HG02588 (cell line): Measurements from ENCODE around the gene CLCNKB.
"Not testable (repeated sequence)": the region's sequence is repeated elsewhere in the genome, so short reads cannot be mapped to it uniquely, and the experiment has no call there.

ENCODE experiments used
- ATAC-seq: cut with Tn5 transposase; IDR thresholded peaks from one replicate; pipeline ENCODE4 v1.9.1; 2021; ENCODE audit warnings: mild to moderate bottlenecking, moderate library complexity; ENCODE audit not compliant: unreplicated experiment

The CLCNKB gene

GRCh38 chr1:16014509-16015482 is 28.8 kb upstream of the CLCNKB start:
- ATAC-seq = peak; percentile 35

DNA sequence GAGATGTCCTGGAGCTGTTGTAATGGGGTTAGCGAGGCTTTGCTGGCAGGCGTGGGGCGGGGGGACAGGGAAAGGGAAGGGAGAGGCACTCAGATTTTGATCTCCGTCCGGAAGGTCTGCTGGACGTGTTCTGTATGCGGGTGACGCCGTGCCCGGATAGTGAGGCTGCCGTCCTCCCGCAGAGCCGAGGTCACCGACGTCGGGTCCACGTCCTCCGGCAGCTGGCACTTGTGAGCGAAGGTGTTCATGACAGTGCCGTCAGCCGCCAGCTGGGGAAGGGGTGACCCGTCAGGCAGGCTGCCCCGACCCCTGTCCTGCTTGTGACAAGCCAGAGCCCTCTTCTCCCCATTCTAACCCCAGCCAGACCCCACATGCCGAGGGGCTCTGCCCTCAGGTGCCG is 28.1 kb upstream of the CLCNKB start:
- ATAC-seq = no peak

DNA sequence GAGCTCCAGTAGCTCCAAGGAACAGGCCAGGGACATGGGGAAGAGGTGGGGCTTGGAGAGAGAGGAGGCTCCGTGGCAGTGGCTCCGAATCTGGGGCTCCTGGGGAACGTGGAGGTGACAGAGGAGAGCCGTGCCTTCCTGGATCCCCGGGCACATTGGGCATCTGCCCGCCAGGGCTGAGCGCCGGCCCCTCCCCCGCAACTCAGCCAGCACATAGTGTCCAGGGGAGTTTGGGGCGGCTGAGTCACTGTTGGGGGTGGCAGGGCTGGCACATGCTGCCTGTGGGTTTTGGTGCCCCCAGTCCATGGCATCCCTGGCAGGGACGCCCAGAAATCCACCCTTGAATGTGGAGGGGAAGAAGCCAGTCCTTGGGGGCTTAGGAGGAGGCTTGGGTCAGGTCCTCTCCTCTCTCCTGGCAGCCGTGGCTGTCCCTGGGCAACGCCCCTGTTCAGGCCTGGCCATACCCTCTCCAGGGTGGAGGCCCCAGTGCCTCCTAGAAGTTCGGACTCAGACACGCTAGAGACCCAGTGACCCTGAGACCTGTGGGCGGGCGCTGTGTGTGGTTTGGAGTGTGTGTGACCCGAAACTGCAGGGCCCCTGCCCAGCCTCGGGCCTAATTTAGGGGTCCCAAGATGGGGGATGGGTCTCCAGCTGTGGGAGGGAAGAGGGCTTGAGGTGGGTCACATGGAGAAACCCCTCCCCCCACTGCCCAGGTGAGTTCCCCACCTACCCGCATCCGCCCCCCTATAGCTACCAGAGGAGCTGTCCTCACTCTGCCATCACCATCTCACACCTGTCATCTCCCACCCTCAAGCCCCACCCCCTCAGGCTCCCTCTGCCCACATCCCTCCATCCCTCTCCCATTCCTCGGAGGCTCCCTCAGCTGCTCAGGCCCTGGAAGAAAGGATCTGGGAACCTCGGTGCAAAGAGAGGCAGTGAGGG is 27.4 kb upstream of the CLCNKB start:
- ATAC-seq = no peak

DNA sequence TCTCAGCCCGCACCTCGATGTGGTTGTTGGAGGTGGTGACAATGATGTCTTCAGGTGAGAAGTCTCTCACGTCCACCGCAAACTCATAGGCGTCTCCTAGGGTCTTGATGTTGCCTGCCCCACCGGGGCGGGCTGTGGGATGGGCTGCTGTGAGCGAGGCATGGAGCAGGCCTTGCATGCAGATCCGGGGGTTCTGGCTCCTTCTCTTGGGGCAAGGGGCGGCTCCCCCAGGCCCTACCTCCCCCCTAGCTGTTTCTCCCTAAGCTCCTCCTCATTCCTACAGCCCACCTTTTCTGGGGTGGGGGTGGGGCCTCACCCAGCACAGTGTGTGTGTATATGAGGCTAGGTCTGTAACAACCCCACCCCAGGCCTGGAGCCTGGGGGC is 26.5 kb upstream of the CLCNKB start:
- no peak for ATAC-seq

DNA sequence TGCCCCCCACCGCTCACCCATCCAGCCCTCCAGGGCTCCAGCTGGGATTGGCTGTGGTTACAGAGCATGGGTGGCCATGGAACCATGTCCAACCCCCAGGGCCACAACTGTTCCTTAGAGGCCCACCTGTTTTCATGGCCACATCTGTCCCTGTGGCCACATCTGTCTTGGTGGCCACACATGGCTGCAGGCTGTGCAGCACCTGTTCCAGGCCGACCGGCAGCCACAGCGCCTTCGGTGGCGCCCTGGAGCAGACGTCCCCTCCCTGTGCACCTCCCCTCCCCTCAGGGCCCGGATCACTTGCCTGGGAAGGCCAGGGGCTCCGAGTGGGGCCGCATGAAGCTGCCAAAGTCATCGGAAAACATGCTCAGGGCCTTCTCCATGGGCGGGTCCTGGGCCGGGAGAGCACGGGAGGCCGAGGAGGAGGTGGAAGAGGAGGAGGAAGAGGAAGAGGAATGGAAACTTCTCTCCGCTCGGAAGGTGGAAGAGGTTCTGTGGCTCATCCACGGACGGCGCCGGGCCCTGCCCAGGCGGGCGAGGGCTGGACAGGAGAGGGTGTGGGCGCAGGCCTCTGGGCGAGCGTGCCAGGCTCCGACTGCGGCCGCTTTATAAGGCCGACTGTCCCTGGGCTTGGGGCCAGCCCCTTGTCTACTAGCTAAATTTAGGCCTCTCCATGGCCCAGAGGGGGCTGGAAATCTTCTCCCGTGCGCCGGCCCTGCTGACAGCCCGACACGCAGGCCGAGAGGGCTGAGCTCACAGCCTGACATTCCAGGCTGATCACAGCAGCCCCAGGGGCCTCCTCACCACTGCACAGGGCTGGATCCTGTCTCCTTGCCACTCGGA is 25.9 kb upstream of the CLCNKB start, which contains the start of gene HSPB7:
Gene HSPB7 (minus strand): TSS at position 583 of the 843 bp plus-strand sequence. CDS start 80 bp downstream, at position 503.
- ATAC-seq = no peak

DNA sequence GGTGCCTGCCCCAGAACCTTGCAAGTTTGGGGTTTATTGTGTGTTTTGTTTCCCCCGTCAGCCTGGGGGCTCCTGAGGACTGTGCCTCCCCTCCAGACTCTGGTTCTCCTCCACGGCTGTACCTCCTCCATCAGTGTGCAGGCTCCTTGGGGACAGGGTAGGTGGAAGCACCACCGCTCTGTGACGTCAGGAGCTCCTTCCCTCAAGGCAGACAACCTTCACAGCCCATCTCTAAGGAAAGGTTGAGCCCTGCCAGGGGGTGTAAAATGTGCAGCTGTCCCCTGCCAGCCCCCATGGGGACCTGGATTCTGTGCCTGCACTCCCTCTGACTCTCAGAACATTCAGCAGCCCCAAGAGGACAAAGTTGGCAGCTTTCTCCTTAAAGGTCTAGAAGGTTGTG is 25.3 kb upstream of the CLCNKB start:
- ATAC-seq = no peak

- no peak for ATAC-seq
Observed at GRCh38 chr1:16018749-16019643, 24.6 kb upstream of the CLCNKB start.

GRCh38 chr1:16019644-16020277 is 23.8 kb upstream of the CLCNKB start:
- no peak for ATAC-seq

DNA sequence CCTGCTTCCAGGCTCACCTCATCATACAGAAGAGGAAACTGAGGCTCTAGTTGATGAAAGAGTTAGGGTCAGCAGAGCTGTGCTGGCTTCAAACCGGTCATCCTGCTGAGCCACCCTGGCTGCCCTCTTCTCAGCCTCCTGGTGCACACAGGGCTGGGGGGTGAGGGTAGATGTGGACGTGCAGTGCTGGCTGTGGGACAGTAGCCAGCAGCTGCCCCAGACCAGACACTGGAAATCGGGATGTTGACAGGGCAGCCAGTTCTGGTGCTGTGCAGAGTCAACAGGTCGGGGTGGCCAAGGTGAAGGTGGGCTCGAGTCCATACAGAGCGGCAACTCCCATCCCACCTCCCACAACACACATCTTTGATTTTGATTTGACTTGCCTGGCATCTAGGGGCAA is 23.3 kb upstream of the CLCNKB start:
- no peak for ATAC-seq

DNA sequence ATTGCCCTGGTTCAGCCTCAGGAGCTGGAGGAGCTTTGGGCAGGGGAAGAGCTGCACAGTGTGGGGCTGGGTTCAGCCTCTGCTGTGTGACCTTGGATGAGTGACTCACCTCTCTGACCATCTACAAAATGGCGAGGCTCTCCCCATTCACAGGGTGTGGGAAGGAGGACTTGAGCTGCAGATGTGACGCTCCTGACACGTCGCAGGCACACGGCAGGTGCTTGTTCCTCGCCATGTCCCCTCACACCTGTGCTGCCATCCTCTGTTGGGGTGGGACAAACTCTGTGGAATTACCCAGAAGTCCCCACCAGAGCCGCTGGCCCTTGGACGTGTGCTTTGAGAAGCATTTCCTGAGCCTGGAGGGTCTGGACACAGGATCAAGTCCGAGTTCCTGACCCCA is 22.7 kb upstream of the CLCNKB start:
- ATAC-seq = not testable (repeated sequence)

GRCh38 chr1:16021681-16022080 is 21.9 kb upstream of the CLCNKB start, which contains the start of gene CLCNKA:
Gene CLCNKA (plus strand): TSS chr1:16022036. CDS start chr1:16022620, 584 bp downstream.
- ATAC-seq = no peak

DNA sequence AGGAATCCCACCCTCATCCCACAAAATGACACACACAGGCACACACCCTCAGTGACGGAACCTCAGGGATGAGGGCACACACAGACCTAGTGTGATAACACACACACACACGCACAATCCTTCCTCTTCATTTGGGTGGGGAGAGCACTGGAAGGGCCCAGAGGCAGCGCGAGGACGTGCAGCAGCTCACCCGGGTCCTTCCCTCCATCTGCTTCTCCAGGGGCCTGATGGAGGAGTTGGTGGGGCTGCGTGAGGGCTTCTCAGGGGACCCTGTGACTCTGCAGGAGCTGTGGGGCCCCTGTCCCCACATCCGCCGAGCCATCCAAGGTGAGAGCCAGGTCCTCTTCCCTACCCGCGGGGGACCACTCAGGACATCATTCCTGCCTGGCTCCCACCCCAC is 21.2 kb upstream of the CLCNKB start:
- no peak for ATAC-seq

DNA sequence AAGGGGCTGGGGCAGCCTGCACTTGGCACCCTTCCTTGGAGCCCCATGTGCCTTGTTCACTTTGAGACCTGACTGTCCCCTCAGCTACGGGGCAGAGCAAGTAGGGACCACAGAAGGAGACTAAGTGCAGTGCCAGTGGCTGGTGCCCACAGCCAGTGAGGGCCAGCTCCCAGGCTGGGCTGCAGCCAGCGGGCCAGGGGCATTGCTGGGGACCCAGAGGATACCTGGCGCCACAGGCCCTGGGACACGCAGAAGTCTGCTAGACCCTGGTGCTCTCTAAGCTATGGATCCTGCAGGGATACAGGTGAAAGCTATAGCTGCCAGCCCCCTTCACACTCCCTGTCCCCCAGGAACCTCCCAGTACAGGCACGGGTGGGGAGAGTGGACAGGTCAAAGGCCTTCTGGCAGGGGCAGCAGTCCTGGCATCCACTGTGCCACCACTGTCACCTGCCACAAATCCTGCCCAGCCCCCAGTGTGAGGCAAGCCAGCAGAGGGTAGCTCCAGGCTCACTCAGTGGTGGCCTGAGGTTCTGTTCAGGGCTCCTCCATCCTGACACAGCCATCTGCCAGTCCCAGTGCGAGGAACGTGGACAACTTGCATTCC is 20.4 kb upstream of the CLCNKB start:
- ATAC-seq = no peak

GRCh38 chr1:16026302-16026701 is 17.3 kb upstream of the CLCNKB start:
- ATAC-seq = not testable (repeated sequence)

DNA sequence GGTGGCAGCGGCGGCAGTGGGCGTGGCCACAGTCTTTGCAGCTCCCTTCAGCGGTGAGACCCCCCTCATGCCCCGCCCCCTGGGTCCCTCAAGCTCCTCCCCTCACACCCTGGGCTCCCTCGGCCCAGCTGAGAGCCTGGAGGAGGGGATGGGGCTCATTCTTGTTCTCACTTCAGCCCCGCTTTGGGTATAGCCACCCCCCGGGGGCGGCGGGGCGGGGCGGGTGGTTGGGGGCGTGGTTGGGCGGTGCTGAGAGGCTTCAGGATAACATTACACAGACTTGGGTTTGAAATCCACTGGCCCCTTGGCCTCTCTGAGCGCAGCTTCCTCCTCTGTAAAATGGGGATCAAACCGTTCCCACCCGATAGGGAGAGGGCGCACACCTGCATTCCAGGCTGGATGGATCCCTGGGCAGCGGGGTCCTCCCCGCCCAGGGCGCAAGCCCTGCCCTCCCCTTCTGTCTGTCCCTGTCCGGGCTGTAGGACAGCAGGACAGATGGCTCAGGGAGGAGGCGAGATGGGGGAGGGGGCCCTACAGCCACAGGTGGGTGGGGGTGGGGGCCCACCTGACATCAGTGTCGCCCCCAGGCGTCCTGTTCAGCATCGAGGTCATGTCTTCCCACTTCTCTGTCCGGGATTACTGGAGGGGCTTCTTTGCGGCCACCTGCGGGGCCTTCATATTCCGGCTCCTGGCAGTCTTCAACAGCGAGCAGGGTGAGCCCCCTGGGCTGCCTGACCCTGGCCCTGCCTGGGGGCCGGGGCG is 16.7 kb upstream of the CLCNKB start:
- ATAC-seq = no peak

DNA sequence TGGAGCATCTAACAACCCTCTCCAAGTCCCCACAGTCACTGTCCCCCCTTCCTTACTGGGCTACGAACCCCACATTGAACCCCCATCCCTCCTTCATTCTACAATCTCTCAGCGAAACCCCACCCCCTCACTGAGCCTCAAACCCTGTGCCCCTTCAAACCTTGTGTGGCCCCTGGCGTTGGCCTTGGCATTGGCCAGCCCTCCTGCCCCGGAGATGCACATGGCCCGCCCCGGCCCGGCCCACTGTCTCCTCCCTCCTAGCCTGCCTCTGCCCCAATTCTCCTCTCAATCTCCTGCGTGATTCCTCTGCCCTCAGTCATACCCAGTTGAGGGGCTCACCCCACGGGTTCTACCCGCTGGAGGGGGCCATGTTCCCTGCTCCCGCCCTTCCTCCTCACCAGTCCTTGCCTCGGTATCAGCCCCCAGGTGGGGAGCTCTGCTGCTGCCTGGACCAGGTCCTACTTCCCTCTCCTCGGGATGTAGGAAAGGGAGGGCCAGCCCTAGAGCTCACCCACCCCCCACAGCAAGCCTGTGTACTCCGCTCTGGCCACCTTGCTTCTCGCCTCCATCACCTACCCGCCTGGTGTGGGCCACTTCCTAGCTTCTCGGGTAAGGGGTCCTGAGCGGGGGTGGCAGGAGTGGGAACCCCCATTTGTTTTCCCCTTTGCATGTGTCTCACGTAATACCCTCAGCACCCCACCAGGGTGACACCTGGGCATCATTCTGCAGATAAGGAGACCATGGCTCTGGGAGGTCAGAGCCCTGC is 15.2 kb upstream of the CLCNKB start:
- ATAC-seq = no peak

- not testable (repeated sequence) for ATAC-seq
Observed at GRCh38 chr1:16029003-16029268, 14.6 kb upstream of the CLCNKB start.
